Neural crest cell (in vitro differentiated cells): ENCODE measurements around the gene SMCO1. TPM values are rescaled to one million over a fixed set of nuclear protein-coding genes. Genes with fewer than 3 reads are reported as not detected.

Experiments used
- DNase-seq: peaks from one replicate; pipeline ENCODE4 v3.0.0; 2021; ENCODE audit warnings: low read depth, mixed read lengths, low spot score
- H3K27ac Mint-ChIP-seq: one replicate; pipeline ENCODE4 v1.8.0; 2021; ENCODE audit warnings: mild to moderate bottlenecking, mixed read lengths; ENCODE audit not compliant: unreplicated experiment
- H3K27me3 Mint-ChIP-seq: 2 replicates; pipeline ENCODE4 v1.8.0; 2021; ENCODE audit warnings: low read depth, mild to moderate bottlenecking, mixed read lengths
- H3K36me3 Mint-ChIP-seq: 2 replicates; pipeline ENCODE4 v1.8.0; 2021; ENCODE audit warnings: low read depth, mild to moderate bottlenecking, mixed read lengths
- H3K4me1 Mint-ChIP-seq: 2 replicates; pipeline ENCODE4 v1.8.0; 2021; ENCODE audit warnings: mixed read lengths
- H3K4me3 Mint-ChIP-seq: one replicate; pipeline ENCODE4 v1.8.0; 2021; ENCODE audit warnings: mild to moderate bottlenecking, mixed read lengths
- H3K9me3 Mint-ChIP-seq: 2 replicates; pipeline ENCODE4 v1.8.0; 2021; ENCODE audit warnings: mixed read lengths
- total RNA-seq: library from RNA; stranded (reverse); gene quantifications from 2 replicates; pipeline ENCODE4 v1.2.1, GENCODE V29; 2021
- TF ChIP-seq, protein P1 (sequence below): fragments of 200-600 bp; sonication (generic); conservative IDR thresholded peaks from 2 replicates; pipeline ENCODE4 v1.5.0; 2021; ENCODE audit warnings: antibody characterized with exemption, mild to moderate bottlenecking

SMCO1 gene
- total RNA-seq, 1 donor from 2014 or later, result not detected

DNA sequence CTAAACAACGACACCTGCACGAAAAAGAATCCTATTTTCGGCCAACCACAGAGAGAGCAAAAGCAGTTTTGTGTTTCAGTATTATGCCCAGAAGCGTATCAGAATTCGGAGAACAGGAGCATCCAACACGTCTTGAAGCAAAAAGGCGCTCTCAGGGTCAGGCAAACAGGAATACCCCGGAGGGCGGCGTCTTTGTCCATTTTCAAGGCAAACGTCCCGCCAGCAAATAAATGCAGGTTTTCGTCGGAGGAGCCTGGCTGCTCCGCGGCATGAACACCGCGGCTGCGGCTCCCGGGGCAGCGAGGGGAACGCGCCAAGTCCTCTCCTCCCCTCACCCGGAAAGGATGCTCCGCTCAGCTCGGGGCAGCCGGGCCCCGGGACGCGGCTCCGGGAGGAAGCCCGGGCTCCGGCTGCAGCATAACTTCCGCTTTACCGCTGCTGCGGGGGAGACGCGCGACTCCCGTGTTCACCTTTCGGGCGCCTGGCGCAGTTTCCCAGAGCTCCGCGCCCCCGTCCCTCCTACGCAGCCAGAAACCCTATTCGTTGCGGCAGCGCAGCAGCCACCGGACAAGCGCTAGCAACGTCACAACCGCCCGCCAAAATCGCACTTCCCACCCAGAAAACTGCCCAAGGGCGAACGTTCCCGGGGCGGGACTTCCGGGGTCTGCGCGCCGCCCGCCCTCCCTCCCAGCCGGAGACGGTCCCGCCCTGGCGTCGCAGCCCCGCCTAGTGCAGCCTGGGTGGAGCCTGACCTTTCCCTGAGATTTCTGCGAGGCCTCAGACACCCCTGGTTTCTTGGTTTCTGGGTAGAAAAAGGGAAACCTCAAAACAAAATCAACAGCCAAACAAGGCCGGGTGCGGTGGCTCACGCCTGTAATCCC, 11.7 kb downstream of the SMCO1 start, which contains the start of gene RNF168:
Gene RNF168, minus strand, starts transcription at position 573 of the 881 bp plus-strand sequence. CDS start 595 bp downstream, outside the sequence.
- Mint-ChIP-seq H3K9me3 (peaks cover 7% of the 10 kb centered on the region), H3K4me1 (peaks cover 30% of the 10 kb centered on the region), H3K36me3 (peaks cover 13% of the 10 kb centered on the region), H3K27me3 (peaks cover 4% of the 10 kb centered on the region), H3K27ac (peak within 1 kb of the TSS; percentile 99), H3K4me3 (peak within 1 kb of the TSS; percentile 99)
- peak; percentile 95 for DNase-seq
- TF ChIP-seq, protein P1, sequence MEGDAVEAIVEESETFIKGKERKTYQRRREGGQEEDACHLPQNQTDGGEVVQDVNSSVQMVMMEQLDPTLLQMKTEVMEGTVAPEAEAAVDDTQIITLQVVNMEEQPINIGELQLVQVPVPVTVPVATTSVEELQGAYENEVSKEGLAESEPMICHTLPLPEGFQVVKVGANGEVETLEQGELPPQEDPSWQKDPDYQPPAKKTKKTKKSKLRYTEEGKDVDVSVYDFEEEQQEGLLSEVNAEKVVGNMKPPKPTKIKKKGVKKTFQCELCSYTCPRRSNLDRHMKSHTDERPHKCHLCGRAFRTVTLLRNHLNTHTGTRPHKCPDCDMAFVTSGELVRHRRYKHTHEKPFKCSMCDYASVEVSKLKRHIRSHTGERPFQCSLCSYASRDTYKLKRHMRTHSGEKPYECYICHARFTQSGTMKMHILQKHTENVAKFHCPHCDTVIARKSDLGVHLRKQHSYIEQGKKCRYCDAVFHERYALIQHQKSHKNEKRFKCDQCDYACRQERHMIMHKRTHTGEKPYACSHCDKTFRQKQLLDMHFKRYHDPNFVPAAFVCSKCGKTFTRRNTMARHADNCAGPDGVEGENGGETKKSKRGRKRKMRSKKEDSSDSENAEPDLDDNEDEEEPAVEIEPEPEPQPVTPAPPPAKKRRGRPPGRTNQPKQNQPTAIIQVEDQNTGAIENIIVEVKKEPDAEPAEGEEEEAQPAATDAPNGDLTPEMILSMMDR, result no peak

DNA sequence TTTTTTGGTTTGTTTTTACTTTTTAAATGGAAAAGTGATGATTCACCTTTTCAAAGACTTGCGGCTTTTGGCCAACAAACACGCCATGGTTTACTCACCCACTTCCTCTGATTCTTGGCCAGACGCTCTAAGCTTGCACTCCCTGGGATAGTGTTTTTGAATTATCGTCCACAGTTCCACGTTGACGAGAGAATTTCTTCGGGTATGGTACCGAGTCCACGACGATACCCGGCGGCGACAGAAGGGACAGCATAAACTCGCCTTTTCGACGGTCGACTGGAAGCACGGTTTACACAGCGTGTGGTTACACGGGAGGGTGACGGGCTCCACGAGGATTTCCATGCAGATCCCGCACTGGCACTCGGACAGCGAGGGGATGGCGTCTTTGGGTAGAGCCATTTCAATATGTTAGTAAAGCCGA, 12.4 kb downstream of the SMCO1 start:
- peak; percentile 25 for DNase-seq
- peaks cover 5% of the 10 kb centered on the region for H3K9me3 Mint-ChIP-seq
- peak overlapping the region; percentile 99 for H3K27ac Mint-ChIP-seq

DNA sequence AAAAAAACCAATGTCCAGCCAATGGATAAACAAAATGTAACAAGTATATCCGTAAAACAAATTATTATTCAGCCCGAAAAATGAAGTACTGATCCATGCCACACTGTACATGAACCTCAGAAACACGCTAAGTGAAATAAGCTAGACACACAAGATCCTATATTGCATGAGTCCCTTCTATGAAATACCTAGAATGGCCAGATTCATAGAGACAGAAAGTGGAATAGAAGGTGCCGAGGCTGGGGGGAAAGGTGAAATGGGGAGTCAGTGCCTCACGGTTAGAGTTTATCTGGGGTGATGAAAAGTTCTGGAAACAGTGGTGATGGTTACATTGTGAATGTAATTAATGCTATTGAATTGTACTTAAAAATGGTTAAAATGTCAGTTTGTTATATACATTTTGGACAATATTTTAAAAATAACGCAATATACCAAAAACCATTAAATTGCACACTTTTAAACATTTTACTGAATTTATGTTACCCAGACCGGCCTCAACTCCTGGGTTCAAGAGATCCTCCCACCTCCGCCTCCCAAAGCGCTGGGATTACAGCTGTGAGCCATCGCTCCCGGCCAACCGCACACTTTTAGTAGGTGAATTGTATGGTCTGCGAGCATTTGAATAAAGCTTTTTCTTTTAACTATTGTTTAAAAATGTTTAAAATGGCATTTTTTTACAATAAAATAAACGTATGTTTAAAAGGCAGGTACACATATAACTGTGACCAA, 13.7 kb downstream of the SMCO1 start:
- no peak for DNase-seq
- Mint-ChIP-seq H3K9me3 (no peaks in the 10 kb centered on the region), H3K27ac (peak overlapping the region; percentile 13), H3K4me3 (peak overlapping the region; percentile 99), H3K36me3 (peaks cover 9% of the 10 kb centered on the region), H3K27me3 (no peaks in the 10 kb centered on the region), H3K4me1 (peaks cover 30% of the 10 kb centered on the region)
- TF ChIP-seq, protein P1, result no peak

More for the DNA sequence above, 12.4 kb downstream of the SMCO1 start:
- peaks cover 2% of the 10 kb centered on the region for H3K27me3 Mint-ChIP-seq
- peaks cover 30% of the 10 kb centered on the region for H3K4me1 Mint-ChIP-seq
- peak overlapping the region; percentile 99 for H3K4me3 Mint-ChIP-seq
- TF ChIP-seq, protein P1, result no peak
- H3K36me3 Mint-ChIP-seq, result peaks cover 13% of the 10 kb centered on the region

DNA sequence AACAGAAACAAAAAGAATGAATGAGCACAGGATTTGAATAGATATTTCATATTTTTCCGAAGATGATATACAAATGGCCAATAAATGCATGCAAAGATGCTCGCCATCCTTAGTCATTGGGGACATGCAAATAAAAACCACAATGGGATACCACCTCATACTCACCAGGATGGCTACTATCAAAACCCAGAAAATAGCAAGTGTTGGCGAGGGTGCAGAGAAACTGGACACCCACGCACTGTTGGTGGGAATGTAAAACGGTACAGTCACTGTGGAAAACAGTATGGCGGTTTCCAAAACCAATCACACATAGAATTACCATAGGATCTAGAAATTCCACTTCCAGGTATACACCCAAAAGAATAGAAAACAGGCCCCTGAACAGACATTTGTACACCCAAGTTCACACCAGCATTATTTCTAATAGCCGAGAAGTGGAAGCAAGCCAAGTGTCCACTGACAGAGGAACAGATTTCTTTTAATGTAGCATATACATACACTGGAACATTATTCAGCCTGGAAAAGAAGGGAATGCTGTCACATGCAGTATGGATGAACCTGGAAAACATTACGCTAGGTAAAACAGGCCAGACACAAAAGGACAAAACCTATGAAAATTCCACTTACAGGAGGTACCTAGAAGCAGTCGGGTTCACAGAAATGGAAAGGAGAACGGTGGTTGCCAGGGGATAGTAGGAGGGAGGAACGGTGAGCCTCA, 15.2 kb downstream of the SMCO1 start:
- DNase-seq, result no peak
- Mint-ChIP-seq H3K27me3 (no peaks in the 10 kb centered on the region), H3K4me3 (peak overlapping the region; percentile 99), H3K36me3 (peaks cover 7% of the 10 kb centered on the region), H3K27ac (peak overlapping the region; percentile 81), H3K9me3 (no peaks in the 10 kb centered on the region), H3K4me1 (peaks cover 30% of the 10 kb centered on the region)
- TF ChIP-seq, protein P1, result no peak

DNA sequence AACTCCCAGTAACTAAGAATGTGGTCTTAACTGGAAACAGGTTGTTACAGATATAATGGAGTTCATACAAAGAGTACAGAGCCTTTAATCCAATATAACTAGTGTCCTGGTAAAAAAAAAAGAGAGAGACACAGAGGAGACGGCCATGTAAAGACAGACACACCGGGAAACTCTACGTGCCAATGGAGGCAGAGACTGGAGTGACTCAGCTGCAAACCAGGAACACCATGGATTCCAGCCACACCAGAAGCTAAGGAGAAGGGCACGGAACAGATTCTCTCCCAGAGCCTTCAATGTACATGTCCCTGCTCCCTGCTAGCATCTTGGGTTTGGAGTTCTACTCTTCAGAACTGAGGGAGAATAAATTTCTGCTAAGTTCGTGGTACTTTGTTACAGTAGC, 16.1 kb downstream of the SMCO1 start:
- Mint-ChIP-seq H3K27ac (peak overlapping the region; percentile 54), H3K4me3 (peak overlapping the region; percentile 99), H3K36me3 (peaks cover 7% of the 10 kb centered on the region), H3K4me1 (peaks cover 30% of the 10 kb centered on the region), H3K27me3 (no peaks in the 10 kb centered on the region), H3K9me3 (no peaks in the 10 kb centered on the region)
- TF ChIP-seq, protein P1, result no peak
- no peak for DNase-seq
